Measurements from ENCODE around the gene STK24.

Gene STK24

GRCh38 chr13:98523455-98524102 lies 53.3 kb downstream of the STK24 start:
- H3K4me3 ChIP-seq (ENCODE audit: low read depth, low read length): no peak overlapping the region
- no peak for TF ChIP-seq CTCF (IDR thresholded peaks at IDR 0.05; ENCODE audit: low read depth, low read length, missing control alignments)
- DNase-seq (ENCODE audit: low read depth): no peak

- no peak overlapping the region for H3K4me3 ChIP-seq (ENCODE audit: low read depth, low read length)
- DNase-seq (ENCODE audit: low read depth): no peak
- no peak for TF ChIP-seq CTCF (IDR thresholded peaks at IDR 0.05; ENCODE audit: low read depth, low read length, missing control alignments)
Observed at GRCh38 chr13:98522371-98522770, 54.5 kb downstream of the STK24 start.

GRCh38 chr13:98521461-98522247 lies 55.3 kb downstream of the STK24 start:
- DNase-seq (ENCODE audit: low read depth): no peak
- no peak for TF ChIP-seq CTCF (IDR thresholded peaks at IDR 0.05; ENCODE audit: low read depth, low read length, missing control alignments)
- H3K4me3 ChIP-seq (ENCODE audit: low read depth, low read length): no peak overlapping the region

GRCh38 chr13:98520674-98521449 lies 56.0 kb downstream of the STK24 start:
- no peak overlapping the region for H3K4me3 ChIP-seq (ENCODE audit: low read depth, low read length)
- no peak for DNase-seq (ENCODE audit: low read depth)
- TF ChIP-seq CTCF (IDR thresholded peaks at IDR 0.05; ENCODE audit: low read depth, low read length, missing control alignments): no peak

GRCh38 chr13:98519976-98520375 lies 56.9 kb downstream of the STK24 start:
- DNase-seq (ENCODE audit: low read depth): no peak
- H3K4me3 ChIP-seq (ENCODE audit: low read depth, low read length): no peak overlapping the region
- TF ChIP-seq CTCF (IDR thresholded peaks at IDR 0.05; ENCODE audit: low read depth, low read length, missing control alignments): no peak

GRCh38 chr13:98517576-98518310 lies 59.2 kb downstream of the STK24 start:
- no peak overlapping the region for H3K4me3 ChIP-seq (ENCODE audit: low read depth, low read length)
- TF ChIP-seq CTCF (IDR thresholded peaks at IDR 0.05; ENCODE audit: low read depth, low read length, missing control alignments): no peak
- no peak for DNase-seq (ENCODE audit: low read depth)
